H9 (cell line): ENCODE measurements around the gene PNPLA8. TPM values are rescaled to one million over a fixed set of nuclear protein-coding genes. Genes with fewer than 3 reads are reported as not detected.

Experiments
- DNase-seq: peaks from one replicate; pipeline ENCODE4 v3.0.0-alpha.2; 2017
- H2AFZ ChIP-seq: one replicate; pipeline ENCODE4 v1.6.1; 2013; ENCODE audit warnings: mild to moderate bottlenecking, low read length, control low read depth, moderate library complexity
- H2AK5ac ChIP-seq: 2 replicates; pipeline ENCODE4 v1.6.1; 2013; ENCODE audit warnings: low read length, control low read depth, mixed read lengths; ENCODE audit not compliant: insufficient read length
- H2BK120ac ChIP-seq: one replicate; pipeline ENCODE4 v1.6.1; 2013; ENCODE audit warnings: low read depth, mild to moderate bottlenecking, low read length, control low read depth, inconsistent platforms; ENCODE audit not compliant: poor library complexity, severe bottlenecking
- H2BK12ac ChIP-seq: 2 replicates; pipeline ENCODE4 v1.6.1; 2013; ENCODE audit warnings: low read length, control low read depth, mixed read lengths, low read depth; ENCODE audit not compliant: insufficient read length
- H2BK15ac ChIP-seq: 2 replicates; pipeline ENCODE4 v1.6.1; 2013; ENCODE audit warnings: low read depth, low read length, control low read depth
- H2BK20ac ChIP-seq: one replicate; pipeline ENCODE4 v1.6.1; 2013; ENCODE audit warnings: low read depth, mild to moderate bottlenecking, low read length, control low read depth, inconsistent platforms; ENCODE audit not compliant: poor library complexity, severe bottlenecking
- H2BK5ac ChIP-seq: 2 replicates; pipeline ENCODE4 v1.6.1; 2013; ENCODE audit warnings: low read length, control low read depth, mixed read lengths; ENCODE audit not compliant: insufficient read length
- H3K14ac ChIP-seq: 2 replicates; pipeline ENCODE4 v1.6.1; 2013; ENCODE audit warnings: low read length, control low read depth; ENCODE audit not compliant: insufficient read depth
- H3K18ac ChIP-seq: 2 replicates; pipeline ENCODE4 v1.6.1; 2013; ENCODE audit warnings: low read depth, mild to moderate bottlenecking, mixed read lengths, low read length, control low read depth; ENCODE audit not compliant: insufficient read length
- H3K23ac ChIP-seq: 2 replicates; pipeline ENCODE4 v1.6.1; 2013; ENCODE audit warnings: low read length, control low read depth, mixed read lengths, low read depth; ENCODE audit not compliant: insufficient read length
- H3K23me2 ChIP-seq: 2 replicates; pipeline ENCODE4 v1.6.1; 2013; ENCODE audit warnings: low read depth, mild to moderate bottlenecking, mixed read lengths, low read length, control low read depth; ENCODE audit not compliant: insufficient read length, poor library complexity, severe bottlenecking
- H3K27ac ChIP-seq: 2 replicates; pipeline ENCODE4 v1.5.1; 2013; ENCODE audit warnings: low read length, control low read depth, mixed read lengths, low read depth; ENCODE audit not compliant: insufficient read length
- H3K27me3 ChIP-seq: 2 replicates; pipeline ENCODE4 v1.6.1; 2013; ENCODE audit warnings: low read length, control low read depth, inconsistent platforms; ENCODE audit not compliant: insufficient read depth
- H3K4ac ChIP-seq: 2 replicates; pipeline ENCODE4 v1.6.1; 2013; ENCODE audit warnings: low read depth, mild to moderate bottlenecking, control low read depth, inconsistent platforms, low read length, moderate library complexity
- H3K4me1 ChIP-seq: 2 replicates; pipeline ENCODE4 v1.6.1; 2013; ENCODE audit warnings: low read length, control low read depth, inconsistent platforms; ENCODE audit not compliant: insufficient read depth
- H3K4me2 ChIP-seq: 2 replicates; pipeline ENCODE4 v1.6.1; 2013; ENCODE audit warnings: low read length, control low read depth, mixed read lengths; ENCODE audit not compliant: insufficient read length, insufficient read depth
- H3K56ac ChIP-seq: 2 replicates; pipeline ENCODE4 v1.6.1; 2013; ENCODE audit warnings: low read depth, mild to moderate bottlenecking, mixed read lengths, low read length, control low read depth; ENCODE audit not compliant: insufficient read length
- H3K79me1 ChIP-seq: 2 replicates; pipeline ENCODE4 v1.6.1; 2013; ENCODE audit warnings: low read depth, mild to moderate bottlenecking, moderate library complexity, low read length, control low read depth, inconsistent platforms; ENCODE audit not compliant: insufficient read depth, poor library complexity, severe bottlenecking
- H3K79me2 ChIP-seq: 2 replicates; pipeline ENCODE4 v1.6.1; 2013; ENCODE audit warnings: low read length, control low read depth, inconsistent platforms; ENCODE audit not compliant: insufficient read depth
- H3K9ac ChIP-seq: 2 replicates; pipeline ENCODE4 v1.6.1; 2013; ENCODE audit warnings: low read length, control low read depth, mixed read lengths; ENCODE audit not compliant: insufficient read length; ENCODE audit errors: extremely low read depth
- H3K9me3 ChIP-seq: one replicate; pipeline ENCODE4 v1.6.1; 2013; ENCODE audit warnings: low read depth, low read length, inconsistent platforms; ENCODE audit not compliant: control insufficient read depth
- H3T11ph ChIP-seq: one replicate; pipeline ENCODE4 v1.6.1; 2013; ENCODE audit warnings: mild to moderate bottlenecking, low read length, control low read depth, inconsistent platforms
- H4K20me1 ChIP-seq: one replicate; pipeline ENCODE4 v1.6.1; 2013; ENCODE audit not compliant: control insufficient read depth, insufficient read length, insufficient read depth
- H4K5ac ChIP-seq: 2 replicates; pipeline ENCODE4 v1.6.1; 2013; ENCODE audit warnings: low read depth, mild to moderate bottlenecking, mixed read lengths, low read length, control low read depth; ENCODE audit not compliant: insufficient read length
- H4K8ac ChIP-seq: replicated peaks from 2 replicates; pipeline ENCODE4 v1.6.1; 2013; ENCODE audit warnings: low read length, control low read depth, mixed read lengths, low read depth; ENCODE audit not compliant: insufficient read length
- H4K91ac ChIP-seq: 2 replicates; pipeline ENCODE4 v1.6.1; 2013; ENCODE audit warnings: low read depth, mild to moderate bottlenecking, moderate library complexity, mixed read lengths, low read length, control low read depth; ENCODE audit not compliant: insufficient read length
- H3K27ac Mint-ChIP-seq, 3 experiments: 2 replicates in 2 of 3; 3 replicates in 1 of 3; pipeline ENCODE4 v1.8.0; 2020 to 2021; ENCODE audit warnings: mixed read lengths in 3 of 3, mild to moderate bottlenecking in 1 of 3, moderate library complexity in 1 of 3
- H3K27me3 Mint-ChIP-seq: 2 replicates; pipeline ENCODE4 v1.8.0; 2021; ENCODE audit warnings: low read depth, mild to moderate bottlenecking, moderate library complexity, mixed read lengths
- H3K36me3 Mint-ChIP-seq, 3 experiments: 2 replicates in 2 of 3; 3 replicates in 1 of 3; pipeline ENCODE4 v1.8.0; 2020 to 2021; ENCODE audit warnings: low read depth in 3 of 3, mixed read lengths in 3 of 3; ENCODE audit not compliant: insufficient read depth in 1 of 3
- H3K4me1 Mint-ChIP-seq, 2 experiments: 2 replicates each; pipeline ENCODE4 v1.8.0; 2020; ENCODE audit warnings: mixed read lengths in 2 of 2
- H3K4me3 Mint-ChIP-seq, 2 experiments: 2 replicates in 1 of 2; 3 replicates in 1 of 2; pipeline ENCODE4 v1.8.0; 2020 to 2021; ENCODE audit warnings: mild to moderate bottlenecking in 2 of 2, mixed read lengths in 2 of 2, moderate library complexity in 1 of 2
- H3K9me3 Mint-ChIP-seq, 2 experiments: 2 replicates in 1 of 2; 3 replicates in 1 of 2; pipeline ENCODE4 v1.8.0; 2020; ENCODE audit warnings: mild to moderate bottlenecking in 2 of 2, mixed read lengths in 2 of 2, moderate library complexity in 1 of 2
- WGBS: extraction: QIAGEN DNeasy Blood & Tissue Kit; methylation state at CpG from one replicate; pipeline ENCODE4 v1.1.7; 2013; ENCODE audit warnings: missing lambda C conversion rate, low lambda C conversion rate, mixed read lengths; ENCODE audit not compliant: insufficient read length; ENCODE audit errors: extremely low coverage; 5-methylcytosine and 5-hydroxymethylcytosine counted together
- total RNA-seq: library from RNA; stranded (reverse); gene quantifications from 2 replicates; pipeline ENCODE4 v1.2.1, GENCODE V29; 2021
- TF ChIP-seq, protein P1 (sequence below): fragments of 200-600 bp; sonication (generic); conservative IDR thresholded peaks from 3 replicates; pipeline ENCODE4 v1.8.0; 2021; ENCODE audit warnings: antibody characterized with exemption, mild to moderate bottlenecking

PNPLA8 gene
- total RNA-seq, 1 experiment from 2014 or later, result 11.7 TPM

DNA sequence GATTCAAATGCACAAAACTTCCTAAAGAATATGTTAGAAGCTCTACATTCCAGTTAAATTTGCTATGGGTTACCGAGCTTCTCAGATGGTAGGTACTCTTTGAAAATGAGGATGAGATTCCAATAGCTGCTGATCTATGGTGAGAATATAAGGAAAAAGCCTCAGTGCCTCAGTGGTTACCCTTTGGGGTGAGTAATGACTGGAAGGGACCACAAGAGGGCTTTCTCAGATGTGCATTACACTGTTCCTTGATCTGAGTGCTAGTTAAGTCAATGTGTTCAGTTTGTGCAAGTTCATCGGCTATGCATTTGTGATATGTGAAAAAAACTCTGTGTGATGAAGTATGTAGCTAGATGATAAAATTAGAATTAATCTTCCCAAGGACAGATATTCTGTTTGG, 73.2 kb downstream of the PNPLA8 start:
- Histone ChIP-seq H3K27ac (no peak overlapping the region), H3K79me2 (no peaks in the 10 kb centered on the region), H3K18ac (no peak overlapping the region), H3K9ac (no peak overlapping the region), H3K4me1 (peaks cover 9% of the 10 kb centered on the region), H2AFZ (no peak overlapping the region), H3K14ac (no peak overlapping the region), H3K27me3 (peaks cover 17% of the 10 kb centered on the region; the same call in 1 of the 2 replicates), H2AK5ac (no peak overlapping the region), H2BK15ac (no peak overlapping the region), H3K9me3 (no peaks in the 10 kb centered on the region), H2BK20ac (no peak overlapping the region), H2BK120ac (no peak overlapping the region), H3K23me2 (peaks cover 25% of the 10 kb centered on the region), H2BK12ac (no peak overlapping the region), H4K91ac (no peak overlapping the region), H3K4me2 (no peak overlapping the region), H4K5ac (no peak overlapping the region), H3K23ac (no peak overlapping the region), H3K56ac (no peak overlapping the region), H3T11ph (no peak overlapping the region), H4K20me1 (no peaks in the 10 kb centered on the region), H2BK5ac (no peak overlapping the region), H3K4ac (no peak overlapping the region), H3K79me1 (no peaks in the 10 kb centered on the region), H4K8ac (no peak overlapping the region)
- DNase-seq, result no peak
- Mint-ChIP-seq H3K36me3 (peaks cover 0 to 1% (median 0%) of the 10 kb centered on the region in 3 experiments; a peak in 1 of 7 replicates), H3K4me3 (no peak overlapping the region), H3K27ac (no peak overlapping the region), H3K9me3 (no peaks in the 10 kb centered on the region), H3K27me3 (peaks cover 51% of the 10 kb centered on the region), H3K4me1 (peaks cover 34 to 50% of the 10 kb centered on the region in 2 experiments)
- no CpG with 5 or more reads among the region's 2 CpGs for WGBS
- TF ChIP-seq, protein P1, sequence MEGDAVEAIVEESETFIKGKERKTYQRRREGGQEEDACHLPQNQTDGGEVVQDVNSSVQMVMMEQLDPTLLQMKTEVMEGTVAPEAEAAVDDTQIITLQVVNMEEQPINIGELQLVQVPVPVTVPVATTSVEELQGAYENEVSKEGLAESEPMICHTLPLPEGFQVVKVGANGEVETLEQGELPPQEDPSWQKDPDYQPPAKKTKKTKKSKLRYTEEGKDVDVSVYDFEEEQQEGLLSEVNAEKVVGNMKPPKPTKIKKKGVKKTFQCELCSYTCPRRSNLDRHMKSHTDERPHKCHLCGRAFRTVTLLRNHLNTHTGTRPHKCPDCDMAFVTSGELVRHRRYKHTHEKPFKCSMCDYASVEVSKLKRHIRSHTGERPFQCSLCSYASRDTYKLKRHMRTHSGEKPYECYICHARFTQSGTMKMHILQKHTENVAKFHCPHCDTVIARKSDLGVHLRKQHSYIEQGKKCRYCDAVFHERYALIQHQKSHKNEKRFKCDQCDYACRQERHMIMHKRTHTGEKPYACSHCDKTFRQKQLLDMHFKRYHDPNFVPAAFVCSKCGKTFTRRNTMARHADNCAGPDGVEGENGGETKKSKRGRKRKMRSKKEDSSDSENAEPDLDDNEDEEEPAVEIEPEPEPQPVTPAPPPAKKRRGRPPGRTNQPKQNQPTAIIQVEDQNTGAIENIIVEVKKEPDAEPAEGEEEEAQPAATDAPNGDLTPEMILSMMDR, result peak; percentile 72
